ENCODE data around the gene NPLOC4. TPM values are rescaled to one million over a fixed set of nuclear protein-coding genes. Genes with fewer than 3 reads are reported as not detected.

Gene NPLOC4
- polyA plus RNA-seq, 4 donors, result 45.0 to 70.0 (median 57.1) TPM

DNA sequence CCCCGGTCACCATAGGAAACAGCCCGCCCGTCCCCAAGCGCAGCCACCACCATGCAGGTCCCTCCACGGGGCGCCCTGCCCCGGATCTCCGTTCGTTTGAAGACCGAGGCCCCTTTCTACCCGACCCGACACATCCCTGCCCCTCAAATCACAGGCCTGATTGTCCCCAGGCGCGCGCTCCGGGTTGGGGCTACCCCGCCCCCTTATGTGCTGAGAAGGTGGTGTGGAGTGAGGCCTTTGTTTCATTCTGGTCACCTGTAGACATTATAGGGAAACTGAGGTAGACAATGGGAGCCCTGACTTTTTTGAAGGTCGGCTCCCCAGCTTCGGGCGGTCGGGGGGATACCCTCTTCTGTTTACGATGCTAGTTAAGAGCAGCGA lies 123.5 kb downstream of the NPLOC4 start:
- DNase-seq (ENCODE audit: low read depth in 4 of 4, low spot score in 3 of 4), result no peak

DNA sequence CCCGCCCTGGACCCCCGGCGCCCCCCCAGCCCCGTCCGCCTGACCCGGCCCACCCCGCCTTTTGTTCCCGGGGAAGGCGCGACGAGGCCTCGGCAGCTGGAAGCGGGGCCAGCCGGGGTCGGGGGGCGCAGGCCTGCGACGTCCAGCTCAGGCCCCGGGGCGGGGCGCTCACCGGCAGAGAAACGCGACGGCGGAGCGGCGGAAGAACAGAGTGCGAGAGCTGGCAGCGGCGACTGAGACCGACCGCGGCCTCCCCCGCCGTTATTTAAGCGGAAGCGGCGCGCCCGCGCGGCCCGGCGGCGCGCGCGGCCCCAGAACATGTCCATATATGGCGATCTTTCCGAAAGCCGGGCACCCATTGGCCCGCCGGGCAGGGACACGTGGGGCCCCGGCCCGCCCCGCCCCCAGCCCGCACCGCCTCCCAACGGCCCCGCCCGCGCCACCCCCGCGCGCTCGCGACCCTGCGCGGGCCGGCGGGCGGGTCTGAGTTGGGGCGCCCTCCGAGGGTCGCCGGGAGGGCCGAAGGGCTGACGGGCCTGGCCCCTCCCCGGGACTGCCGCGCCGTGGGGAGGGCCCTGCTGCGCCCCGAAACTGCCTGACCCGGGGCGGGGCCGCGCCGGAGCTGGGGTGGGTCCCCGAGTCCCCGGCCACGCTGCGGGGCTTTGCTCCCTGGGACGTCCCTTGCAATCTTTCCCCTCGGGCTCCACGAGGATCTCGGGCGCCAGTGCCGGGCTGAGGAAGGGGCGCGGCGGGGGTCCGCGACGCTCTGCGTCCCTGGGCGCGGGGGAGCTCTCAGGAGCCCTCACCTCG lies 124.1 kb downstream of the NPLOC4 start, which contains the start of gene ACTG1:
ACTG1 (minus strand) TSS at position 238 of the 810 bp plus-strand sequence. CDS start 445 bp downstream, outside the sequence.
- DNase-seq (ENCODE audit: low read depth in 4 of 4, low spot score in 3 of 4), result peak; percentile 78 to 92 (median 90)

DNA sequence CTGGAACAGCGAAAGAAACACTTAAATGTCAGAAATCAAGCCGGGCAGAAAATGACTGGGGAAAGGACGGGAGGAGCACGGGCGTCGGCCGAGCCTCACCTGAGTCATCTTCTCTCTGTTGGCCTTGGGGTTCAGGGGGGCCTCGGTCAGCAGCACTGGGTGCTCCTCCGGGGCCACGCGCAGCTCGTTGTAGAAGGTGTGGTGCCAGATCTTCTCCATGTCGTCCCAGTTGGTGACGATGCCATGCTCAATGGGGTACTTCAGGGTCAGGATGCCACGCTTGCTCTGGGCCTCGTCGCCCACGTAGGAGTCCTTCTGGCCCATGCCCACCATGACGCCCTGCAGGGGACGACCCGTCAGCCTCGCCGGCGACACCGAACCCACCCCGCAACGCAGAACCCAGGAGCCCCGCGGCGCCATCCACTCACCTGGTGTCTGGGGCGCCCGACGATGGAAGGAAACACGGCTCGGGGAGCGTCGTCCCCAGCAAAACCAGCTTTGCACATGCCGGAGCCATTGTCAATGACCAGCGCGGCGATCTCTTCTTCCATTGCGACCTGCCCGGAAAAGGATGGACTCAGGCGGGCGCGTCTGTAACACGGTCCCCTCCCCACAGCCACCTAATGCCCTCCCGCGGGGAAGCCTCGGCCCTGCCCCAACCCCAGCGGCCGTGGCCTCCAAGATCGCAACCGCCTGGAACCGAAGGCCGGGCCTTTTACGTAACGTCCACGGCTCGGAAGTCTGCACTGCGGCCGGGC lies 124.9 kb downstream of the NPLOC4 start:
- no peak for DNase-seq (ENCODE audit: low read depth in 4 of 4, low spot score in 3 of 4)

DNA sequence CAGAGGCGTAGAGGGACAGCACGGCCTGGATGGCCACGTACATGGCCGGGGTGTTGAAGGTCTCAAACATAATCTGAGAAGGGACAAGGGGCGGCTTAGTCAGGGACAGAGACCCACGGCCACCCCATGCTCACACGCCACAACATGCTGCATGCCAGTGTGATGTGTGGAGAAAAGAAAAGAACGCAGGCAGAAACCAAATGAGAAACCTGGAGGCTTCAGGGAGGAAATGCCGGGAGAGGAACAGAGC lies 125.4 kb downstream of the NPLOC4 start:
- no peak for DNase-seq (ENCODE audit: low read depth in 4 of 4, low spot score in 3 of 4)

DNA sequence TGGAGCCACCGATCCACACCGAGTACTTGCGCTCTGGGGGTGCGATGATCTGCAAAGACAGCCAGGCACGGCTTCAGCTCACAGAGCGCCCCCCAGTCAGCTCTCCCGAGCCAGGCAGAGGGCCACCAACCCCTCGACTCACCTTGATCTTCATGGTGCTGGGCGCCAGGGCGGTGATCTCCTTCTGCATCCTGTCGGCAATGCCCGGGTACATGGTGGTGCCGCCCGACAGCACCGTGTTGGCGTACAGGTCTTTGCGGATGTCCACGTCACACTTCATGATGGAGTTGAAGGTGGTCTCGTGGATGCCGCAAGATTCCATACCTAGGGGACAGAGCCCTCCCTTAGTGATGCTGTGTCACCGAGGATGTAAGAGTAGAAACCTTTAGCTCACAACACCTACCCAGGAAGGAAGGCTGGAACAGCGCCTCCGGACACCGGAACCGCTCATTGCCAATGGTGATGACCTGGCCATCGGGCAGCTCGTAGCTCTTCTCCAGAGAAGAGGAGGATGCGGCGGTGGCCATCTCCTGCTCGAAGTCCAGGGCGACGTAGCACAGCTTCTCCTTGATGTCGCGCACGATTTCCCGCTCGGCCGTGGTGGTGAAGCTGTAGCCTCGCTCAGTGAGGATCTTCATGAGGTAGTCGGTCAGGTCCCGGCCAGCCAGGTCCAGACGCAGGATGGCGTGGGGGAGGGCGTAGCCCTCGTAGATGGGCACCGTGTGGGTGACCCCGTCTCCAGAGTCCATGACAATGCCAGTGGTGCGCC lies 125.9 kb downstream of the NPLOC4 start:
- DNase-seq (ENCODE audit: low read depth in 4 of 4, low spot score in 3 of 4), result no peak

DNA sequence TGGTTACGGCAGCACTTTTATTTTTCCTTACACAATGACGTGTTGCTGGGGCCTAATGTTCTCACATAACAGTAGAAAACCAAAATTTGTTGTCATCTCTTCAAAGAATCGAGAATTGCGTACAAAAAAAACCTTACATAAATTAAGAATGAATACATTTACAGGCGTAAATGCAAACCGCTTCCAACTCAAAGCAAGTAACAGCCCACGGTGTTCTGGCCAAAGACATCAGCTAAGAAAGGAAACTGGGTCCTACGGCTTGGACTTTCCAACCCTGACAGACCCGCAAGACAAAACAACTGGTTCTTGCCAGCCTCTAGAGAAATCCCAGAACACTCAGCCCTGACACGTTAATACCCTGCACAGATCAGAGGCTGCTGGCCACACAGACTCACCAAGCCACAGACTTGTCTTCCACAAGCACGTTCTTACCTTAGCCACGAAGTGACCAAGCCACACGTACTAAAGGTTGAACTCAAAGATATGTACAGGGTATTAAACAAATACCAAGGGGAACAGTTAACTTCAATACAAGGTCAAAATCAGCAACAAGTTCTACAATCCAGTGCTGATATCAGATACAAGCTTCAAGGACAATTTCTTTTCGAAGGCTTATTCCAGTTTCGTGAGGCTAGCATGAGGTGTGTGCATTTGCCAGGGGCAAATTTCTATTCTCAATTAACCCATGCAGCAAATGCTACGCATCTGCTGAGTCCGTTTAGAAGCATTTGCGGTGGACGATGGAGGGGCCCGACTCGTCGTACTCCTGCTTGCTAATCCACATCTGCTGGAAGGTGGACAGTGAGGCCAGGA lies 126.7 kb downstream of the NPLOC4 start:
- DNase-seq (ENCODE audit: low read depth in 4 of 4, low spot score in 3 of 4), result no peak

DNA sequence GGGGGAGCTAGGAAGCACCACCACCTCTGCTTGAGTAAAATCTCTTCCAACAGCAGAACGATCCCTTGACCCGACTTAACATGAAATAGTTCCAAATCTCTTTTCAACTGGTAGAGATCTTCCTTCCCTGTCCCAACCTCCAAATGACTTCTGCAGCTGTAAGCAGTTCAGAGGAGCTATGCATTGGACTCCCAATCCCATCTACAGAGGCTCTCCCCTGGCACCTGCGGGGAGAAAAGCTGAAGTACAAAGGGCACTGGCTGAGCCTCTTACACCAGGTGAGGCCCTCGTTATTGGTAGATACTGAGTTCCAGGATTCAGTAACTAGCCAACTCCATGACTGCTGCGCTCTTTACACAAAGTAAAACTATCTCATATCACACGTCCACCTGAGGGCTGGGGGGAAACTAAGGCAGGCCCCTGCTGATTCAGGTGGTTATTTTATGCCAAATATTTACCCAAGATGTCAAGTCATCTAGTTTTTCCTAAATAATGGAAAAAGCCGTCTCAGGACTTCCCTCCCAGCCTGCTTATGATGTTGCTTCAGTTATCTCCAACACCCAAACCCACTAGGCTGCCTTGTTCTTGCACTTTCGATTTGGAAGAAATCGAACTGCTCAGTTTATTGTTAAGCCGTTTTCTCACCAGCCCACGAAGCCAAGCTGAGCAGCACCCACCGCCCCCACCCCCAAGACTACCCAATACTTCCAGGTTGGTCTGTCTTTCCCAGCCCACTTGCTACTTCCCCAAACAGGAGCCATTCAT lies 127.5 kb downstream of the NPLOC4 start:
- DNase-seq (ENCODE audit: low read depth in 4 of 4, low spot score in 3 of 4), result no peak

DNA sequence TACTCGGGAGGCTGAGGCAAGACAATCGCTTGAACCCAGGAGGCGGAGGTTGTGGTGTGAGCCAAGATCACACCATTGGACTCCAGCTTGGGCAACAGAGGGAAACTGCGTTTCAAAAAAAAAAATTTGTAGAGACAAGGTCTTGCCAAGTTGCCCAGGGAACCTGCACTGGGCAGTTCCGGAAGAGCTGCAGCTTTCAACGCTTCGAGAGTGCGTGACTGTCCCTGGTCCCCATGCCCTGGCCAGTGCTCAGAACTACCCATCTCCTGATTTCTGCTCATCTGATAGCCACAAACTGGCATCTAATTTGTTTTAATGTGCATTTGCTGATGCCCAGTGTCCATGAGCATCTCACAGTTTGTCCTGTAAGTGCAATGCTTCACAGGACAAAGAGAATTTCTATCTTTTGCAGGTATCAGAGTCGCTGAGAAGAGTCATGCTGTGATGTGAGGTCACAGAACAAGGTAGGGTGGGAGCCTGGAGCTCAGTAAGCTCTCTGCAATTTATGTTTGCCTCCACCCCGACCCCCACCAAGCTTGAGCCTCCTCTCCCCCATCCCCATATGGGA lies 128.2 kb downstream of the NPLOC4 start:
- DNase-seq (ENCODE audit: low read depth in 4 of 4, low spot score in 3 of 4), result no peak

Other genes with a start within 250 kb of the NPLOC4 start
- gene BAHCC1, start 241.7 kb downstream of the NPLOC4 start, polyA plus RNA-seq (ENCODE audit: insufficient read length in 4 of 4), result 10 to 100 TPM; 15.3 to 31.2 (median 17.6) TPM
- 1,000 to 10,000 TPM; 2,973 to 3,218 (median 3,183) TPM for gene ACTG1, start 124.3 kb downstream of the NPLOC4 start, polyA plus RNA-seq (ENCODE audit: insufficient read length in 4 of 4)
- 1 to 10 TPM; 1.2 to 2.5 (median 1.7) TPM for gene FSCN2, start 108.7 kb downstream of the NPLOC4 start, polyA plus RNA-seq (ENCODE audit: insufficient read length in 4 of 4)
- 10 to 100 TPM; 19.0 to 37.2 (median 24.3) TPM for gene FAAP100, start 84.8 kb downstream of the NPLOC4 start, polyA plus RNA-seq (ENCODE audit: insufficient read length in 4 of 4)
- 1 to 10 TPM; 2.0 to 6.9 (median 2.2) TPM for gene TSPAN10, start 84 bp upstream of the NPLOC4 start, polyA plus RNA-seq (ENCODE audit: insufficient read length in 4 of 4)
- gene PDE6G, start 19.4 kb upstream of the NPLOC4 start, polyA plus RNA-seq (ENCODE audit: insufficient read length in 4 of 4), result 10 to 100 TPM in 3 of 4 donors, 1 to 10 TPM in 1; 6.2 to 15.0 (median 13.1) TPM
- gene OXLD1, start 29.5 kb upstream of the NPLOC4 start, polyA plus RNA-seq (ENCODE audit: insufficient read length in 4 of 4), result 10 to 100 TPM in 3 of 4 donors, 1 to 10 TPM in 1; 9.6 to 21.6 (median 12.3) TPM
- gene CCDC137, start 29.6 kb upstream of the NPLOC4 start, polyA plus RNA-seq (ENCODE audit: insufficient read length in 4 of 4), result 10 to 100 TPM in 3 of 4 donors, 1 to 10 TPM in 1; 9.6 to 18.5 (median 14.0) TPM
- gene ARL16, start 46.7 kb upstream of the NPLOC4 start, polyA plus RNA-seq (ENCODE audit: insufficient read length in 4 of 4), result 10 to 100 TPM; 34.7 to 52.6 (median 43.6) TPM
- 100 to 1,000 TPM in 1 of 4 donors, 10 to 100 TPM in 3; 88.9 to 110 (median 96.0) TPM for gene HGS, start 46.9 kb upstream of the NPLOC4 start, polyA plus RNA-seq (ENCODE audit: insufficient read length in 4 of 4)
- gene MRPL12, start 66.3 kb upstream of the NPLOC4 start, polyA plus RNA-seq (ENCODE audit: insufficient read length in 4 of 4), result 10 to 100 TPM; 26.8 to 53.8 (median 41.6) TPM
- 10 to 100 TPM in 3 of 4 donors, 1 to 10 TPM in 1; 7.1 to 20.5 (median 12.5) TPM for gene SLC25A10, start 75.2 kb upstream of the NPLOC4 start, polyA plus RNA-seq (ENCODE audit: insufficient read length in 4 of 4)
- 10 to 100 TPM in 2 of 4 donors, 1 to 10 TPM in 2; 1.2 to 18.6 (median 9.1) TPM for gene GCGR, start 167.0 kb upstream of the NPLOC4 start, polyA plus RNA-seq (ENCODE audit: insufficient read length in 4 of 4)
- gene MCRIP1, start 196.2 kb upstream of the NPLOC4 start, polyA plus RNA-seq (ENCODE audit: insufficient read length in 4 of 4), result 100 to 1,000 TPM in 1 of 4 donors, 10 to 100 TPM in 3; 76.5 to 114 (median 90.4) TPM
- under 1 TPM in 3 of 4 donors, not detected in 1; 0.14 to 0.58 (median 0.26) TPM for gene PPP1R27, start 197.9 kb upstream of the NPLOC4 start, polyA plus RNA-seq (ENCODE audit: insufficient read length in 4 of 4)
- gene P4HB, start 223.4 kb upstream of the NPLOC4 start, polyA plus RNA-seq (ENCODE audit: insufficient read length in 4 of 4), result 100 to 1,000 TPM; 409 to 482 (median 447) TPM
- 100 to 1,000 TPM; 165 to 238 (median 183) TPM for gene ARHGDIA, start 234.2 kb upstream of the NPLOC4 start, polyA plus RNA-seq (ENCODE audit: insufficient read length in 4 of 4)